Erythroblast (primary cell): ENCODE results near the gene MYBPHL.

Experiments
- GATA1 ChIP-seq: IDR thresholded peaks from 2 replicates; pipeline ENCODE4 v1.6.1; 2011; ENCODE audit warnings: low read depth, mild to moderate bottlenecking, control low read depth, low read length, moderate library complexity
- POLR2A ChIP-seq: IDR thresholded peaks from 2 replicates; pipeline ENCODE4 v1.6.1; 2011; ENCODE audit warnings: mild to moderate bottlenecking, low read length

DNA sequence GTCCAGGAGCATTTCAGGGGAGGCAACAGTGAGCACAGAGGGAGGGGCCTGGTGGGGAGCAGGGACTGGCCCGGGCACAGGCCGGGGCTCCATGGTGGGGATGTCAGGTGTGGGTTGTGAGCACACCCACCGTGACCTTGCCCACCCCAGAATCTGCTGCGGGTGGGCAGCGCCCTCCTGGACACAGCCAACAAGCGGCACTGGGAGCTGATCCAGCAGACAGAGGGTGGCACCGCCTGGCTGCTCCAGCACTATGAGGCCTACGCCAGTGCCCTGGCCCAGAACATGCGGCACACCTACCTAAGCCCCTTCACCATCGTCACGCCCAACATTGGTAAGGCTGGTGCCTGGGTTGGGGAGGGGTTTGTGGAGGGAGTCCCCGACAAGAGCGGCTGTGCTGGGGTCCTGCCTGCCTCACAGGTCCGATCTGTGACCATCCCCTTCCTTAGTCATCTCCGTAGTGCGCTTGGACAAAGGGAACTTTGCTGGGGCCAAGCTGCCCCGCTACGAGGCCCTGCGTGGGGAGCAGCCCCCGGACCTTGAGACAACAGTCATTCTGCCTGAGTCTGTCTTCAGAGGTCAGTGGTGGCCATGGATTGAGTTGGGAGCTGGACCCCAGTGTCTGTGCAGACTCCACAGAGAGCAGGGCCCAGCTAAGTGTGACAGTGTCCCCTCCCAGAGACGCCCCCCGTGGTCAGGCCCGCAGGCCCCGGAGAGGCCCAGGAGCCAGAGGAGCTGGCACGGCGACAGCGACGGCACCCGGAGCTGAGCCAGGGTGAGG is 38.2 kb downstream of the MYBPHL start:
- TF ChIP-seq POLR2A, result no peak
- TF ChIP-seq GATA1, result no peak
